Glutamatergic neuron (in vitro differentiated cells): ENCODE results near the gene ZNF534. TPM values are rescaled to one million over a fixed set of nuclear protein-coding genes. Genes with fewer than 3 reads are reported as not detected.

Source experiments
- DNase-seq: peaks from one replicate; pipeline ENCODE4 v3.0.0; 2022
- H3K27ac Mint-ChIP-seq: one replicate; pipeline ENCODE4 v1.8.0; 2020; ENCODE audit warnings: mild to moderate bottlenecking, mixed read lengths, inconsistent platforms; ENCODE audit not compliant: unreplicated experiment
- H3K27me3 Mint-ChIP-seq: one replicate; pipeline ENCODE4 v1.8.0; 2020; ENCODE audit warnings: mild to moderate bottlenecking, moderate library complexity, mixed read lengths, inconsistent platforms; ENCODE audit not compliant: unreplicated experiment
- H3K36me3 Mint-ChIP-seq: one replicate; pipeline ENCODE4 v1.8.0; 2020; ENCODE audit warnings: mild to moderate bottlenecking, mixed read lengths, inconsistent platforms; ENCODE audit not compliant: unreplicated experiment
- H3K4me1 Mint-ChIP-seq: one replicate; pipeline ENCODE4 v1.8.0; 2020; ENCODE audit warnings: mild to moderate bottlenecking, low read depth, mixed read lengths, inconsistent platforms; ENCODE audit not compliant: unreplicated experiment
- H3K4me3 Mint-ChIP-seq: one replicate; pipeline ENCODE4 v1.8.0; 2020; ENCODE audit warnings: mild to moderate bottlenecking, mixed read lengths, inconsistent platforms; ENCODE audit not compliant: unreplicated experiment
- H3K9me3 Mint-ChIP-seq: one replicate; pipeline ENCODE4 v1.8.0; 2020; ENCODE audit warnings: mild to moderate bottlenecking, moderate library complexity, mixed read lengths, inconsistent platforms; ENCODE audit not compliant: unreplicated experiment
- long read RNA-seq: library from polyadenylated mRNA; unstranded; transcript quantifications from one replicate; pipeline ENCODE4 v2.0.0, GENCODE V29; 2020; ENCODE audit not compliant: unreplicated experiment
- total RNA-seq: library from RNA; stranded (reverse); fragmentation: NEBNext Ultra II Directional; extraction: Animal tissue kit (Norgen Biotek cat#: 25700); gene quantifications from one replicate; pipeline ENCODE4 v1.2.1, GENCODE V29; 2021; ENCODE audit not compliant: unreplicated experiment
- TF ChIP-seq, protein P1 (sequence below): fragments of 200-600 bp; sonication (generic); IDR thresholded peaks from one replicate; pipeline ENCODE4 v1.5.0; 2021; ENCODE audit not compliant: partially characterized antibody, unreplicated experiment

ZNF534 gene
- total RNA-seq = not detected
- long read RNA-seq = 0 reads

GRCh38 chr19:52428937-52429336 is at the start of gene ZNF534:
ZNF534 (plus strand) TSS chr19:52429148; CDS start chr19:52431475, 2,327 bp downstream.
- H3K27me3 Mint-ChIP-seq = peaks cover 3% of the 10 kb centered on the region
- peaks cover 22% of the 10 kb centered on the region for H3K9me3 Mint-ChIP-seq
- H3K27ac Mint-ChIP-seq = no peak within 1 kb of the TSS
- no peaks in the 10 kb centered on the region for H3K4me1 Mint-ChIP-seq
- DNase-seq = no peak
- TF ChIP-seq, protein P1, sequence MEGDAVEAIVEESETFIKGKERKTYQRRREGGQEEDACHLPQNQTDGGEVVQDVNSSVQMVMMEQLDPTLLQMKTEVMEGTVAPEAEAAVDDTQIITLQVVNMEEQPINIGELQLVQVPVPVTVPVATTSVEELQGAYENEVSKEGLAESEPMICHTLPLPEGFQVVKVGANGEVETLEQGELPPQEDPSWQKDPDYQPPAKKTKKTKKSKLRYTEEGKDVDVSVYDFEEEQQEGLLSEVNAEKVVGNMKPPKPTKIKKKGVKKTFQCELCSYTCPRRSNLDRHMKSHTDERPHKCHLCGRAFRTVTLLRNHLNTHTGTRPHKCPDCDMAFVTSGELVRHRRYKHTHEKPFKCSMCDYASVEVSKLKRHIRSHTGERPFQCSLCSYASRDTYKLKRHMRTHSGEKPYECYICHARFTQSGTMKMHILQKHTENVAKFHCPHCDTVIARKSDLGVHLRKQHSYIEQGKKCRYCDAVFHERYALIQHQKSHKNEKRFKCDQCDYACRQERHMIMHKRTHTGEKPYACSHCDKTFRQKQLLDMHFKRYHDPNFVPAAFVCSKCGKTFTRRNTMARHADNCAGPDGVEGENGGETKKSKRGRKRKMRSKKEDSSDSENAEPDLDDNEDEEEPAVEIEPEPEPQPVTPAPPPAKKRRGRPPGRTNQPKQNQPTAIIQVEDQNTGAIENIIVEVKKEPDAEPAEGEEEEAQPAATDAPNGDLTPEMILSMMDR = no peak
- H3K36me3 Mint-ChIP-seq = peaks cover 27% of the 10 kb centered on the region
- no peak within 1 kb of the TSS for H3K4me3 Mint-ChIP-seq

DNA sequence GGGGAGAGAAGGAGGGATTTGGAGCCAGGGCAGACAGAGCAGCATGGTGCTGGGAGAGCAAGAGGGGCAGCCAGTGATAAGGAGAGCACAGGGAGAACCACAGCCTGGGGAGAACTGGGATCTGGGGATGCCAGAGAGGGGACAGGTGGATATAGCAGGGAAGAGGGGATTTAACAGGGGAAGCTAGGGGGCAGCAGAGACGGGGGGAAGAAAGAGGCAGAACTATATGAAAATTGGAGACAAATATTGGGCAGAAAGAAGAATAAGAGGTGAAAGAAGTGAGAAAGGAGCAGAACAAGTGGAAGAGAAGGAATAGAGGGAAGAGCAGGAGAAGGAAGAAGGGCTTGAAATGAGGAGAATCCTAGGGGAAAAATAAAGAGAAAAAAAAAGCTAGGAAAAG is 37.8 kb upstream of the ZNF534 start:
- Mint-ChIP-seq H3K4me1 (no peaks in the 10 kb centered on the region), H3K27ac (no peak overlapping the region), H3K27me3 (no peaks in the 10 kb centered on the region), H3K9me3 (peaks cover 10% of the 10 kb centered on the region), H3K36me3 (peaks cover 47% of the 10 kb centered on the region), H3K4me3 (no peak overlapping the region)
- TF ChIP-seq, protein P1 = no peak
- no peak for DNase-seq

DNA sequence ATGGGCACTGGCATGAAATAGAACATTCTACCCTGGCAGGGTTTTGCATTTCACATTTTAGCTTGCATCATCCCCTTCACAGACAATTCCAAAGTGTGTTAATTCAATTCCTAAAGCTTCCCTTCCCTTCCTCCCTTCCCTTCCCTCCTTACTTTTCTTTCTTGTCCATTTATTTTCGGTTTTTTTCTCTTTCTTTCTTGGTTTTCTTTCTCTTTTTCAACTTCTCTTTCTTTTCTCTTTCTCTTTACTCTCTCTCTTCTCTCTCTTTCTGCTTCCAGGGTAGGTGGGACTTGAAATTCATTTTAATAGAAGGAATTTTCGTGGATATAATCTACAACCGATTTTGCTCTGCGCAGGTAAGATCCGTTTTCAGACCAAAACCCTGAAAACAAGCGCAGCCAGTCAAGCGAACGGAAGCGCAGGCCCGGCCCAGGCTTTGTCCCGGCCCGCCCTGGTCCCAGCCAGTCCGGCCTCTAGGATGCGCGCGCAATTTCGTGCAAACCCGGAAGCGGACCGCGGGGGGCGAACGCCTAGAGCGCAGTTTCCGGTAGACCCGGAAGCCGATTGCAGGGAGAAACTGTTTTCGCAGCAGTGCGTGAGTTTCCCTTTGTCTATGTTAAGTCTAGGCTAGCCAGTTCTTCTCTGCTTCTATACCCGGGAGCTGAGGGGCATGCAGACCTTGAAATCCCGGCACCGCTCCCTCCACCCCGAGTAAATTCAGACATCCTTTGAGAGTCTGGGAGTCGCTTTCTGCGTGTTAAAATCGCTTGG is 31.5 kb upstream of the ZNF534 start, which contains the start of gene ZNF528:
TSS of gene ZNF528 (plus strand) at position 540 of the 771 bp plus-strand sequence. CDS start 4,165 bp downstream, outside the sequence.
- peaks cover 19% of the 10 kb centered on the region for H3K9me3 Mint-ChIP-seq

GRCh38 chr19:52398081-52398441 is 30.9 kb upstream of the ZNF534 start:
- H3K36me3 Mint-ChIP-seq = peaks cover 63% of the 10 kb centered on the region
- peaks cover 2% of the 10 kb centered on the region for H3K4me1 Mint-ChIP-seq
- peak overlapping the region; percentile 95 for H3K27ac Mint-ChIP-seq
- TF ChIP-seq, protein P1 = no peak
- H3K9me3 Mint-ChIP-seq = peaks cover 19% of the 10 kb centered on the region
- peak overlapping the region; percentile 96 for H3K4me3 Mint-ChIP-seq
- H3K27me3 Mint-ChIP-seq = peaks cover 6% of the 10 kb centered on the region
- DNase-seq = peak; percentile 21

More for the DNA sequence above, 31.5 kb upstream of the ZNF534 start, which contains the start of gene ZNF528:
- Mint-ChIP-seq H3K4me3 (peak within 1 kb of the TSS; percentile 96), H3K27me3 (peaks cover 6% of the 10 kb centered on the region), H3K36me3 (peaks cover 63% of the 10 kb centered on the region), H3K4me1 (peaks cover 2% of the 10 kb centered on the region), H3K27ac (peak within 1 kb of the TSS; percentile 95)
- peak; percentile 98 for DNase-seq
- TF ChIP-seq, protein P1 = no peak

DNA sequence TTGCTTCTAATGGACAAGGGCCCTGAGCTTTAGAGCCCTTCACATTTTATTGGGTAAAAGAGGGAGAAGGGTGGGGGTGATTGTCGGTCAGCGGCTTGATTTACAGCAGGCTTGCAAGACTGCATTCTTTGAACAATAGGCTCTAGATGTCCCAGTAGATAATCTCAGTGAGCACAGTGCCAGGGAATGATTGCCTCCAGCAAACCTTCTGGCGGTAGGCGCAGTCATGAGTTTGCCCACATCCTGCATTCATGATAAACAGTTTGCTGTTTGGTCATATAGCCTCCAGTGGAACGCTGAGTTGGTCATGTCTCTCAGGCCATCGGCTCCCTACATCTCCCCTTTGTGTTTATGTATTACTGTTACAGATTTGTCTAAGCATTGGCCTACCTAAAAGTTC is 18.7 kb upstream of the ZNF534 start:
- TF ChIP-seq, protein P1 = no peak
- Mint-ChIP-seq H3K4me3 (no peak overlapping the region), H3K4me1 (no peaks in the 10 kb centered on the region), H3K36me3 (peaks cover 77% of the 10 kb centered on the region), H3K9me3 (peaks cover 12% of the 10 kb centered on the region), H3K27me3 (peaks cover 3% of the 10 kb centered on the region), H3K27ac (no peak overlapping the region)
- DNase-seq = no peak
